ENCODE results near the gene PTCH2.
A peak's percentile ranks its signal among the peaks of the same experiment; 100 is the strongest.
"Not testable (repeated sequence)": the region's sequence is repeated elsewhere in the genome, so short reads cannot be mapped to it uniquely, and the experiment has no call there.

PTCH2 gene

DNA sequence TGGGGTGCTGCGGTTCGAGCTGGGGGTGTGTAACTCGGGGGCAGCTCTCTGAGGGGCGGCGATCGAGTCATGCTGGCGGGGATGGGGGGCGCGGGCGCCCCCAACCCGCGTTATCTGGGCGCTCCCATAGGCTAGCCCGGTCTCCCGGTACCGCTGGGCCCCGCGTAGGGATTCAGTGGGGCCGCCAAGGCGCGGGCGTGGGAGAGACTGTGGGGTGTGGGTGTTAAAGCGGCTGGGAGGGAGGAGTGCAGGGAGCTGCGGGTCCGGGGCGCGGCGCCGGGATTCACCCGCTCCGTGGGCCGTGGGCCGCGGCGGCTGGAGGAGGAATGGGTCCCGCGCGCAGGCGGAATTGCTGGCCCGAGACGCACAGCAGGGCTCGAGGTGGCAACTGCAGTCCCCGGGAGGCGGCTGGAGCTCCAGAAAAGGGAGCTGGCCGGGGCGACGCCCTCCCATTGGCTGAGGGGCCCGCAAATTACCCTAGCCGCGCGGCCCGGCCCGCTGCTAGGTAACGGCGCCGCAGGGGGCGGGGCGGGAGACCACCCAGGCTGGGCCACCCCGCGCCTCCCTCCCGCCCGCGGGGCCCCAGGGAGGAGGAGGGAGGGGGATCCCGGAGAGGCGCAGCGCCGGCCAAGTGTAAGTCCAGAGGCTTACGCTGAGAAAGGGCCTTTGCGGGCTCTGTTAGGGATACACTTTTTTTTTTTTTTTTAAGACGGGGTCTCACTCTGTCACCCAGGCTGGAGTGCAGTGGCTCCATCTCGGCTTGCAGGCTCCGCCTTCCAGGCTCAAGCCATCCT is at the start of gene PTCH2:
Gene PTCH2 (minus strand): TSS at position 392 of the 794 bp plus-strand sequence. CDS start 321 bp downstream, at position 71.
- peak; percentile 75 for DNase-seq

DNA sequence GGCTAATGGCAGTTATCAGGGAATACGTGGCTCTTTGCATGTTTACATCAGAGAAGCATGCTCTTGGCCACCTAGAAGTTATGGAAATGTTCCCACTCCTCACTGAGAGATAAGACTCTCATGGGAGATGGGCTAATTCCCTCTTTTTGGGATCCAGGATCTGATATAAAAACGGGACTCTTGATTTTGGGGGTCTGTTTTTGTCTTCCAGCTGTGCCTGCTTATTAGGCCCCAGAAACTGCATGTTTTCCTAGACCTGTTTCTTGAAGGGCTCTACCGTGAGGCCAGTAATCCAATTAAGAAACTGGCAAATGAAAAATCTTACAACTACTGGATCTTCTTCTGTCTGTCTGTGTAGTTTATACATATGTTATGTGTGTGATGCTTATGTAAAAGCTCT is 47.0 kb upstream of the PTCH2 start:
- peak; percentile 7 for DNase-seq

DNA sequence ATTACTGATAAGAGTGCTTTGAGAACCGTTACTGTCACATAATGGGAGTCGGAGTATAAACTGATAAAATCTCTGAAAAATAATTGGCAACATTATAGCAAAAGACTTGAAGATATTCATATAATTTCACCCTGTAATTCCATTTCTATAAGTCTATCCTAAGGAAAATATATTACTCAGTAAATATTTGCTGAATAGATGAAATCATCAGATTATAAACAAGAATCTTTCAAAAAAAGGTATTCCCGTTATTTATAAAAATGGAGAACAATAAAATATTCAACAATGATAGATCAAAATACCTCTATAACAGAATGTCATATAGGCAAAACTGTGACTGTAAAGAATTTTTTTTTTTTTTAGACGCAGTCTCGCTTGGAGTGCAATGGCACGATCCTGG is 42.4 kb upstream of the PTCH2 start:
- DNase-seq = no peak

DNA sequence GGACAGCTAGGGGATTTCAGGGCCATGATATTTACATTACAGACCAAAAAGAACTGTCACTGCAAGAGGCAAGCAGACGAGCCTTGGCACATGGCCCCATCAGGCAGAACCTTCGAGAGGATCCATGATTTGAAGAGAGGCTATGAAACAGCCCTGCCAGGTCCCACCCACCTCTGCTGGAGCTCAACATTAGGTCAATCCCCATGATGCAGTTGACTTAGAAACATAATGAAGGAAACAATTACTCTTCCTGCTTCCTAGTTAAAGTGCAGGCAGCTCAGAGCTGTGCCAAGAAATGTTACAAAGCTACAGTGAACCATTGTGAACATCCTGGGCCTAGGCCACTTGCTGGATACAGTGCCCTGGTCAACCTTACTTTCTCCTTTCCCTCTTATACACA is 41.7 kb upstream of the PTCH2 start:
- DNase-seq = no peak

- no peak for DNase-seq
Measured at GRCh38 chr1:44881011-44881632, 38.1 kb upstream of the PTCH2 start.

- DNase-seq = no peak
Measured at GRCh38 chr1:44874155-44874554, 31.1 kb upstream of the PTCH2 start.

- no peak for DNase-seq
Measured at GRCh38 chr1:44870096-44870495, 27.0 kb upstream of the PTCH2 start.

DNA sequence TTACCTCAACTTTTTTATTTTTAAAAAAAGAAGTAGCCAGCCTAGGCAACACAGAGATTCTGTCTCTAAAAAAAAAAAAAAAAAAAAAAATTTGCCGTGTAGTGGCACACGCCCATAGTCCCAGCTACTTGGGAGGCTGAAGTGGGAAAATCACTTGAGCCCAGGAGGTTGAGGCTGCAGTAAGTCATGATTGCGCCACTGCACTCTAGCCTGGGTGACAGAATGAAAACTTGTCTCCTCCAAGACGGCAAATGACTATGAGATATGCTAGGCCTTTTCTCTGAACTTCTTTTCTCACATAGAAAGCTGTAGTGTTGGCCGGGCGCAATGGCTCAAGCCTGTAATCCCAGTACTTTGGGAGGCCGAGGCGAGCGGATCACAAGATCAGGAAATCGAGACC is 24.7 kb upstream of the PTCH2 start:
- no peak for DNase-seq

- no peak for DNase-seq
Measured at GRCh38 chr1:44862829-44863401, 19.9 kb upstream of the PTCH2 start.

GRCh38 chr1:44860891-44861425 is 17.9 kb upstream of the PTCH2 start:
- DNase-seq = no peak

GRCh38 chr1:44860331-44860730 is 17.3 kb upstream of the PTCH2 start:
- DNase-seq = no peak

DNA sequence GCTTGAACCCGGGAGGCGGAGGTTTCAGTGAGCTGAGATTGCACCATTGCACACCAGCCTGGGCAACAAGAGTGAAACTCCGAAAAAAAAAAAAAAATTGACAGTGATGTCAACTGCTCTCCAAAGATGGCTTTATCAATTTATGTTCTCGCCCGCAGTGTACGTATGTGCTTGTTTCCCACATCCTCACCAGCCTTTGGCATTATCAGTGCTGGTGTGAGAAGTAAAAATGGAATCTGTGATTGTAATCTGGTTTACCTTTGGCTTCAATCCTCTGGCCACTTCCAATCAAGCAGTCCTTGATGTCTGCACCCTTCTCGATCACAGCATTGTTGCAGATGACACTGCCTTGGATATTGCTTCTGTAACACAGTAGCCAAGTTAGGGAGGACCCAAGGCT is 14.4 kb upstream of the PTCH2 start:
- DNase-seq = no peak

DNA sequence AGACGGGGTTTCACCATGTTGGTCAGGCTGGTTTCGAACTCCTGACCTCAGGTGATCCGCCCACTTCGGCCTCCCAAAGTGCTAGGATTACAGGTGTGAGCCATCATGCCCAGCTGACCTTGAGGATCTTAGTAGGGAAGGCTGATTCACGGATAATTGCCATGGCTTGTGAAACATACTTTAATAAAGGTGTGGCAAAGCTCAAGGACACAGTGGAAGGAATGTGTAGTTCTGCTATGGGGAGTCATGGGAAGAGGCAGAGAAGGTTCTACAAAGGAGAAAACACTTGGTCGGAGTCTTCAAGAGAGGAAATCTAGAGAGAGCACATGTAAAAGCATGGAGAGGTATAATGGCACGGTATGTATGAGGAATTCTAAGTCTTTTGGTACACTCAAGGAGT is 12.7 kb upstream of the PTCH2 start:
- DNase-seq = no peak

DNA sequence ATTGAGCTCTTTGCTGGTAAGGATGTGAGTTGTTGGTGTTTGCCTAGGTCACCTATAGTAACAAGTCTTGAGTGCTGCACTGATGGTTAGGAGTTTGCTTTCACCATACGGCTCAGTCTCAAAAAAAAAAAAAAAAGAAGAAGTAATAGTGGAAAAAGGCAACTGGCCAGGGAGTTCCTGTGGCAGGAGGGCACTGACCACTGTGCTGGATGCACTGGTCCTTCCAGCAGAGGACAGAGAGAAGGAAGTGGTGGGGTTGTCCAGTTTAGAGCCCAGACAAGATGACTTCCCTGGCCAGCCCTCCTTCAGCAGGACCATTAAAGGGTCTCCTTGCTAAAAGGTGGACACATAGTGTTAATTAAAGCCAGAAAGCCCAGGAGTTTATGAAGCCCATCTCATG is 11.9 kb upstream of the PTCH2 start:
- DNase-seq = no peak

DNA sequence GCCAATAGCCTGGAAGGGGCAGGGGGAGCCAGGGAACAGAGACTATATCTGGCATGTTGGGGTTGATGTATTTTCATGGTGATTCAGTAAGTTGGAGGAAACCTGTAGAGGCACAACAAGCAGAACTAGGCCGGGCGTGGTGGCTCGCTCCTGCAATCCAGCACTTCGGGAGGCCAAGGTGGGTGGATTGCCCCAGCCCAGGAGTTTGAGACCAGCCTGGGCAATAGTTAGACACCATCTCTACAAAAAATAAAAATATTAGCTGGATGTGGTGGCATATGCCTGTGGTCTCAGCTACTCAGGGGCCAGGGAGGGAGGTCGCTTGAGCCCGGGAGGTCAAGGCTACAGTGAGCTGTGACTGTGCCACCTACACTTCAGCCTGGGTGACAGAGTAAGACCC is 10.1 kb upstream of the PTCH2 start:
- no peak for DNase-seq

- DNase-seq = no peak
Measured at GRCh38 chr1:44851308-44851707, 8.3 kb upstream of the PTCH2 start.

DNA sequence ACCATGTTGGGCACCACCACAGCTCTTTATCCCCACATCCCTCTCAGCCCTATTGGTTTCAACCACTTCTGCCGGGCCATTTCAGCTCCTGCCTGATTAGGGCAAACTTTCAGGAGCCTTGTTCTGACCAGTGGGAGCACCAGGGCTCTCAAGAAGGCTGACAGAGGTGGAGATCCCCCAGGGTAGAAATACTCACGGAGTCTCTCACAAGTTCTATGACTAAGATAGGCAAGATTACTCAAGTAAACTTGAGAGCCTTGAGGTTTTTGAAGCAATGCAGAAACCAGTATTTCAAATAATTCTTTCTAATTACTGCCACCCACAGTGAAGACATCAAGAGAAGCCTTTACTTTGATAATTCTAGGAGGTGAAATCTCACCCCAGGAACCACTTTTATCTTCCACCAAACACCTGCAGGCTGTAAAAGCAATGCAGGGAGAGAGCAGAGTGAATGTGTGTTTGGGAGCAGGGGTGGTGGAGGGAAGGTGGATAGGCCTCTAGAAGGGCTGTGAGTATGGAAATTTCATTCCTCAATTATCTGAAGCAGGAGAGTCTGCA is 6.6 kb upstream of the PTCH2 start:
- DNase-seq = no peak

- no peak for DNase-seq
Measured at GRCh38 chr1:44848456-44849181, 5.6 kb upstream of the PTCH2 start.

GRCh38 chr1:44847845-44848244 is 4.8 kb upstream of the PTCH2 start:
- no peak for DNase-seq

DNA sequence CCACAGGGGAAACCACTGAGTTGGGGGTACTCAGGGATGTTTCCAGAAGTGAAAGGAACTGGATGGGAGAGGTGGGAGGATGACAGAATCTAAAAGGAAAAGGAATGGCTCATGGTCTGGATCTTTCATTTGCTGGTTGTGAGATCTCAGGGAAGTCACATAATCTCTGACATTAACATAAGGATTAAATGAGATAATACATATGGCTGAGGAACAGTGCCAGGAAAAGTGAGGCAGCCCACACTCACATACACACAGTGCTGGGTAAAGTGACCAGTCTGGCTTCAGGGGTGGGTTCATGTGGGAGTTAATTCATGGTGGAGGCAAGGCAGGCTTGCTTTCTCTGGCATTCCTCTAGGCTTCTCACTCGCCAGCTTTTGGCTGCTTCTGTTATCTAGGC is 3.9 kb upstream of the PTCH2 start:
- no peak for DNase-seq

DNA sequence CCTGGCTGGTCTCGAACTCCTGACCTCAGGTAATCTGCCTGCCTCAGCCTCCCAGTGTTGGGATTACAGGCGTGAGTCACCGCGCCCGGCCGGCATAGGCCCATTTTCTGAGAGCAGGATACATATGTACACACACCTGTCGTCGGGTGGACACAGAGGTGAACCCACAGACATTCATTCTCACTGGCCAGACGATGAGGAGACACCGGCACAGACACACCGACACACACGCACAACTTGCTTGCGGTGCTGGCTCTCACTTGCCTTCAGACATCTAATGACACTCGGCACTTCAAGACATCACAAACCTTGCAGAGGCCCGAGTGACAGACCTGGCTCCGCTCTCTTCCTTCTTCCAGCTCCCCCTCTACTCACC is 579 bp downstream of the PTCH2 start:
- DNase-seq = peak; percentile 82

DNA sequence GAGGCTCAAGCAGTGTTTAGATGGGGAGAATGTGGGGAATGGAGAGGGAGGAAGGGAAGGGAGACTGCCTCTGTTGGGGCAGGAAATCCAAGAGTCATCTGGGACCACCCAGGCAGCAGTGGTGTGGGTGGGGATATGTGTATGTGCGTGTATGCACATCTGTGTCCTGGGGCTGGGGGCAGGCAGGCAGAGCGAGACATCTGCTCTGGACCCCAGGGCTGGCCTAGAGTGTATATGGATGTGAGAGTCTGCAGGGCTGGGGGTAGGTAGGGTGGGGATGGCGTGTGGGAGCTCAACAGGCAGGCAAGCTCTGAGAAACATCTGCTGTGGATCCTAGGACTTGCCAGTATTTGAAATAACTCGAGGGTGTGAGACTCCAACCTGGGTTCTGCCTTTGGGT is 3.5 kb downstream of the PTCH2 start:
- no peak for DNase-seq

DNA sequence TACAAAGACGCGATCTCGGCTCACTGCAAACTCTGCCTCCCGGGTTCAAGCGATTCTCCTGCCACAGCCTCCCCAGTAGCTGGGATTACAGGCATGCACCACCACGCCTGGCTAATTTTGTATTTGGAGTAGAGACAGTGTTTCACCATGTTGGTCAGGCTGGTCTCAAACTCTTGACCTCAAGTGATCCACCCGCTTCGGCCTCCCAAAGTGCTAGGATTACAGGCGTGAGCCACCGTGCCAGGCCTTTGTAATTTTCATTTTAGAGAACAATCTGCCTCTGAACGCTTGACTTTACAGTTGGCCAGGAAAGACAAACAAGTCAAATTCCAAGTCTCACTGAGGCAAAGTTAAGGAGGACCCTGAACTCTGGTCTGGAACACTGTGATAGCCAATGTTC is 4.8 kb downstream of the PTCH2 start:
- not testable (repeated sequence) for DNase-seq
